ENCODE results near the gene SMG9.

SMG9 gene

DNA sequence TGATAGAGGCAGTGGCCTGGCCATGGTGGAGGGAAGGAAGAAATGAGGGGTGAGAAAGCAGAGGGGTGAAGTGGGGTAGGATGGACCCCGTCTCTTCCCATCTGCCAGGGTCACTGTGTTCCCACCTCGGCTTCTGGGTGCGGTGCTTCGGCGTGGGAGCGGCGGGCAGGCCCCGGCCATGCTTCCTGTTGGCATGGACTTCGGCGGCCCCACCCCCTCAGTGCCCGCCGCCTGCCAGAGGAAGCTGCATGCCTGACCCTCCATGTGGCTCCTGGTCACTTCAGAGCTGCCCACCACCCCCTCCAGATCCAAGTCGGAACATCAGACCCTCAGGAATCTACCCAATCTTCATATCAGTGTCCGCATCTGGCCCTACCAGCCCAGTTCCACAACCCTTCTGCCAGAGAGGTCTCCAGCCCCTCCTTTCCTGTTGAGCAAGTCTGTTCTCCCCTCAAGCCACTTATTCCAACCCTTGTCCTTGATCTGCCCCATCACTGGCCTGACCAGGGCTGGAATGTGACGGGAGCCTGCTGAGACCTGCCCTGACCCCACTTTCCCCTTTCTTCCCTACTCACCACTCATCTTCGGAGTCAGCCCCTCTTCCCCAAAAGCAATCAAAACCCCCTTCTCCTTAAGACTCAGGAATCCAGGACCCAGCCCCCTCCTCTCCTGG, 24.5 kb upstream of the SMG9 start:
- Histone ChIP-seq H3K4me1 (ENCODE audit: control insufficient read depth, low read length) (peaks cover 81% of the 10 kb centered on the region), H3K9me2 (replicated peaks; ENCODE audit: control insufficient read depth, low read length) (no peaks in the 10 kb centered on the region), H3K9me3 (ENCODE audit: control insufficient read depth, insufficient read depth, low read length) (no peaks in the 10 kb centered on the region), H3K36me3 (ENCODE audit: control insufficient read depth, low read length) (peaks cover 32% of the 10 kb centered on the region), H3K27me3 (ENCODE audit: control insufficient read depth, low read length) (no peaks in the 10 kb centered on the region), H3F3A (ENCODE audit: control insufficient read depth, insufficient read depth) (peaks cover 31% of the 10 kb centered on the region), H3K27ac (ENCODE audit: low read depth, low read length) (peak overlapping the region; percentile 95), H3K4me2 (ENCODE audit: low read length) (peak overlapping the region; percentile 90), H4K20me1 (ENCODE audit: control insufficient read depth, insufficient read depth, low read depth, low read length) (no peaks in the 10 kb centered on the region), H3K79me2 (ENCODE audit: control insufficient read depth, low read length) (peaks cover 67% of the 10 kb centered on the region), H3K4me3 (ENCODE audit: low read length) (peak overlapping the region; percentile 94)
- TF ChIP-seq, protein P1, sequence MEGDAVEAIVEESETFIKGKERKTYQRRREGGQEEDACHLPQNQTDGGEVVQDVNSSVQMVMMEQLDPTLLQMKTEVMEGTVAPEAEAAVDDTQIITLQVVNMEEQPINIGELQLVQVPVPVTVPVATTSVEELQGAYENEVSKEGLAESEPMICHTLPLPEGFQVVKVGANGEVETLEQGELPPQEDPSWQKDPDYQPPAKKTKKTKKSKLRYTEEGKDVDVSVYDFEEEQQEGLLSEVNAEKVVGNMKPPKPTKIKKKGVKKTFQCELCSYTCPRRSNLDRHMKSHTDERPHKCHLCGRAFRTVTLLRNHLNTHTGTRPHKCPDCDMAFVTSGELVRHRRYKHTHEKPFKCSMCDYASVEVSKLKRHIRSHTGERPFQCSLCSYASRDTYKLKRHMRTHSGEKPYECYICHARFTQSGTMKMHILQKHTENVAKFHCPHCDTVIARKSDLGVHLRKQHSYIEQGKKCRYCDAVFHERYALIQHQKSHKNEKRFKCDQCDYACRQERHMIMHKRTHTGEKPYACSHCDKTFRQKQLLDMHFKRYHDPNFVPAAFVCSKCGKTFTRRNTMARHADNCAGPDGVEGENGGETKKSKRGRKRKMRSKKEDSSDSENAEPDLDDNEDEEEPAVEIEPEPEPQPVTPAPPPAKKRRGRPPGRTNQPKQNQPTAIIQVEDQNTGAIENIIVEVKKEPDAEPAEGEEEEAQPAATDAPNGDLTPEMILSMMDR (IDR thresholded peaks at IDR 0.05; ENCODE audit: low read depth, low read length, poor library complexity, severe bottlenecking): no peak
- no peak for TF ChIP-seq EZH2phosphoT487 (IDR thresholded peaks at IDR 0.05; ENCODE audit: borderline replicate concordance, low read length)

DNA sequence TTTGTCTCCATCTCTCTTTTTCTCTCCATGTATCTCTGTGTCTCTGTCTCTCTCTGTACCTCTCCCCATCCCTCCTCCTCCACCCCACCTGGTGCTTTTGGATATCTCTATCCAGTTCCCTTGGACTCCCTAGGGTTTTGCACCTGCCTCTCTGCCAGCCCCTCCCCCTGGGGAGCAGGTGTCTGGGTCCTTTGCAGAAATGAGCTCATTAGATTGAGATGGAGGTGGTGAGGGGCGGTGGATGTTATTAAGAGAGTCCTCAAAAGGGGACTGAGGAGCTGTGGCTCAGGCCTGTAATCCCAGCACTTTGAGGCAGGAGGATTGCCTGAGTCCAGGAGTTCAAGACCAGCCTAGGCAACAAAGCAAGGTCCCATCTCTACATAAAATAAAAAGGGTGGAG, 23.9 kb upstream of the SMG9 start:
- H3K79me2 ChIP-seq (ENCODE audit: control insufficient read depth, low read length): peaks cover 67% of the 10 kb centered on the region
- H3K4me3 ChIP-seq (ENCODE audit: low read length): peak overlapping the region; percentile 94
- no peak for TF ChIP-seq EZH2phosphoT487 (IDR thresholded peaks at IDR 0.05; ENCODE audit: borderline replicate concordance, low read length)
- TF ChIP-seq, protein P1 (IDR thresholded peaks at IDR 0.05; ENCODE audit: low read depth, low read length, poor library complexity, severe bottlenecking): no peak
- H3F3A ChIP-seq (ENCODE audit: control insufficient read depth, insufficient read depth): peaks cover 26% of the 10 kb centered on the region
- H3K36me3 ChIP-seq (ENCODE audit: control insufficient read depth, low read length): peaks cover 39% of the 10 kb centered on the region
- peak overlapping the region; percentile 95 for H3K27ac ChIP-seq (ENCODE audit: low read depth, low read length)
- no peaks in the 10 kb centered on the region for H3K9me2 ChIP-seq (replicated peaks; ENCODE audit: control insufficient read depth, low read length)
- H3K4me1 ChIP-seq (ENCODE audit: control insufficient read depth, low read length): peaks cover 75% of the 10 kb centered on the region
- H3K4me2 ChIP-seq (ENCODE audit: low read length): peak overlapping the region; percentile 90
- H3K27me3 ChIP-seq (ENCODE audit: control insufficient read depth, low read length): no peaks in the 10 kb centered on the region
- no peaks in the 10 kb centered on the region for H4K20me1 ChIP-seq (ENCODE audit: control insufficient read depth, insufficient read depth, low read depth, low read length)
- H3K9me3 ChIP-seq (ENCODE audit: control insufficient read depth, insufficient read depth, low read length): no peaks in the 10 kb centered on the region

DNA sequence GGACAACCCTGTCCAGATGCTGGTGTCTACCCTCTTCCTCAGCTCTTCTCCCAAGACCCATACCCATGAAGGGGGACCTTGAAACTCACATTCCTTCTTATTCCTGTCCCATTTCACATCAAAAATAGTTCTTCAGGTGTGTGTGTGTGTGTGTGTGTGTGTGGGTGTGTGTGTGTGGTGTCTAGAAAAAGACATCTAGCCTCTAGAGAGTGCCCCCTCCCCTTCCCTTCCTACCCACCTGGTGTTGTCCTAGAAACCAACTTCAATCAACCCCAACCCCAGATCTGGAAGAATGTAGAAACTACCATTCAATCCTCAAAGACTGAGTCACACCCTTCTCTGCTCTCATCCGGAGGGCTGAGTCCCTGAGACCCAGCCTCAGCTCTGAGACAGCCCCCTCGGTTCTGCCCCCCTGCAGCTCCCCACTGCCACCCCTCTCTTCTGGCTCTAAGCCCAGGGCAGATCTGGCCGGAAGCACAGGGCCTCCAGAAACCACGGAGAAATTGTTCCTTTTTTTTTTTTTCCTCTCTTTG, 22.5 kb upstream of the SMG9 start:
- Histone ChIP-seq H3K9me3 (ENCODE audit: control insufficient read depth, insufficient read depth, low read length) (no peaks in the 10 kb centered on the region), H3K4me2 (ENCODE audit: low read length) (peak overlapping the region; percentile 90), H3K4me3 (ENCODE audit: low read length) (peak overlapping the region; percentile 94), H3F3A (ENCODE audit: control insufficient read depth, insufficient read depth) (peaks cover 24% of the 10 kb centered on the region), H3K4me1 (ENCODE audit: control insufficient read depth, low read length) (peaks cover 61% of the 10 kb centered on the region), H4K20me1 (ENCODE audit: control insufficient read depth, insufficient read depth, low read depth, low read length) (no peaks in the 10 kb centered on the region), H3K36me3 (ENCODE audit: control insufficient read depth, low read length) (peaks cover 53% of the 10 kb centered on the region), H3K27me3 (ENCODE audit: control insufficient read depth, low read length) (no peaks in the 10 kb centered on the region), H3K27ac (ENCODE audit: low read depth, low read length) (peak overlapping the region; percentile 95), H3K9me2 (replicated peaks; ENCODE audit: control insufficient read depth, low read length) (no peaks in the 10 kb centered on the region), H3K79me2 (ENCODE audit: control insufficient read depth, low read length) (peaks cover 61% of the 10 kb centered on the region)
- no peak for TF ChIP-seq EZH2phosphoT487 (IDR thresholded peaks at IDR 0.05; ENCODE audit: borderline replicate concordance, low read length)
- TF ChIP-seq, protein P1 (IDR thresholded peaks at IDR 0.05; ENCODE audit: low read depth, low read length, poor library complexity, severe bottlenecking): no peak
